Ishikawa (cell line): ENCODE results near the gene SDK1.

Experiments used
- CEBPB ChIP-seq: IDR thresholded peaks from 2 replicates; pipeline ENCODE4 v1.6.1; 2012
- CREB1 ChIP-seq: IDR thresholded peaks from 2 replicates; pipeline ENCODE4 v1.6.1; 2012; ENCODE audit warnings: low read depth
- EGR1 ChIP-seq: IDR thresholded peaks from 2 replicates; pipeline ENCODE4 v1.6.1; 2012
- EP300 ChIP-seq: IDR thresholded peaks from 2 replicates; pipeline ENCODE4 v1.6.1; 2012; ENCODE audit warnings: borderline replicate concordance
- FOXM1 ChIP-seq: IDR thresholded peaks from 2 replicates; pipeline ENCODE4 v1.6.1; 2012; ENCODE audit warnings: low read depth, borderline replicate concordance
- MAX ChIP-seq: IDR thresholded peaks from 2 replicates; pipeline ENCODE4 v1.6.1; 2012
- NFIC ChIP-seq: IDR thresholded peaks from 2 replicates; pipeline ENCODE4 v1.6.1; 2012
- RAD21 ChIP-seq: IDR thresholded peaks from 2 replicates; pipeline ENCODE4 v1.6.1; 2012; ENCODE audit warnings: low read depth
- REST ChIP-seq: IDR thresholded peaks from 2 replicates; pipeline ENCODE4 v1.6.1; 2012; ENCODE audit warnings: low read depth, mild to moderate bottlenecking
- TAF1 ChIP-seq: IDR thresholded peaks from 2 replicates; pipeline ENCODE4 v1.6.1; 2012; ENCODE audit warnings: low read depth, mild to moderate bottlenecking
- TCF12 ChIP-seq: IDR thresholded peaks from 2 replicates; pipeline ENCODE4 v1.6.1; 2012; ENCODE audit warnings: low read depth
- TEAD4 ChIP-seq: IDR thresholded peaks from 2 replicates; pipeline ENCODE4 v1.6.1; 2012
- USF1 ChIP-seq: IDR thresholded peaks from 2 replicates; pipeline ENCODE4 v1.6.1; 2012
- YY1 ChIP-seq: IDR thresholded peaks from 2 replicates; pipeline ENCODE4 v1.6.1; 2012; ENCODE audit warnings: low read depth
- ZBTB7A ChIP-seq: IDR thresholded peaks from 2 replicates; pipeline ENCODE4 v1.6.1; 2012; ENCODE audit warnings: low read depth

SDK1 gene

GRCh38 chr7:3795141-3795540, 494.1 kb downstream of the SDK1 start:
- no peak for TF ChIP-seq MAX
- no peak for TF ChIP-seq YY1
- TF ChIP-seq TCF12 = no peak
- TF ChIP-seq TEAD4 = no peak
- TF ChIP-seq USF1 = no peak
- no peak for TF ChIP-seq CREB1
- TF ChIP-seq ZBTB7A = no peak
- TF ChIP-seq NFIC = no peak
- no peak for TF ChIP-seq FOXM1

- TF ChIP-seq YY1 (no peak), REST (no peak)
Measured at GRCh38 chr7:3795781-3796180, 494.7 kb downstream of the SDK1 start.

GRCh38 chr7:3805151-3805550, 504.1 kb downstream of the SDK1 start:
- no peak for TF ChIP-seq EGR1
- TF ChIP-seq NFIC = no peak
- no peak for TF ChIP-seq CREB1
- no peak for TF ChIP-seq YY1
- no peak for TF ChIP-seq RAD21
- TF ChIP-seq FOXM1 = no peak

GRCh38 chr7:3806516-3806915, 505.5 kb downstream of the SDK1 start:
- TF ChIP-seq CREB1 (no peak), REST (no peak), MAX (no peak), TCF12 (no peak), NFIC (no peak), EP300 (no peak), EGR1 (no peak), FOXM1 (no peak), USF1 (no peak), TAF1 (no peak), YY1 (no peak), CEBPB (no peak), ZBTB7A (no peak), RAD21 (no peak), TEAD4 (no peak)

- no peak for TF ChIP-seq TAF1
- no peak for TF ChIP-seq USF1
- no peak for TF ChIP-seq CREB1
- TF ChIP-seq TCF12 = no peak
- TF ChIP-seq EGR1 = no peak
- no peak for TF ChIP-seq EP300
- no peak for TF ChIP-seq ZBTB7A
- no peak for TF ChIP-seq REST
- no peak for TF ChIP-seq MAX
- no peak for TF ChIP-seq NFIC
Measured at GRCh38 chr7:3807824-3808223, 506.8 kb downstream of the SDK1 start.
